Endothelial cell of umbilical vein (primary cell): ENCODE data around the gene SPATS2L.

Experiments
- EZH2 ChIP-seq: IDR thresholded peaks from 2 replicates; pipeline ENCODE4 v1.6.1; 2012; ENCODE audit warnings: borderline replicate concordance, low read depth, mild to moderate bottlenecking, moderate library complexity, low read length, inconsistent platforms; ENCODE audit not compliant: severe bottlenecking
- FOS ChIP-seq: IDR thresholded peaks from 2 replicates; pipeline ENCODE4 v1.6.1; 2011; ENCODE audit warnings: mild to moderate bottlenecking, low read length, moderate library complexity, borderline replicate concordance; ENCODE audit not compliant: insufficient read depth
- GATA2 ChIP-seq: IDR thresholded peaks from 2 replicates; pipeline ENCODE4 v1.7.0; 2011; ENCODE audit warnings: low read depth, mild to moderate bottlenecking, moderate library complexity, mixed read lengths, low read length; ENCODE audit not compliant: insufficient read length, insufficient read depth
- JUN ChIP-seq: IDR thresholded peaks from 2 replicates; pipeline ENCODE4 v1.6.1; 2011; ENCODE audit warnings: borderline replicate concordance, low read depth; ENCODE audit not compliant: insufficient read length, insufficient read depth
- MAX ChIP-seq: IDR thresholded peaks from 2 replicates; pipeline ENCODE4 v1.6.1; 2011; ENCODE audit not compliant: insufficient read depth, insufficient read length
- MYC ChIP-seq: IDR thresholded peaks from one replicate; pipeline ENCODE4 v1.6.1; 2011; ENCODE audit warnings: mild to moderate bottlenecking, low read depth, low read length
- POLR2A ChIP-seq: IDR thresholded peaks from 2 replicates; pipeline ENCODE4 v1.6.1; 2012; ENCODE audit warnings: low read depth, mild to moderate bottlenecking, control low read depth, low read length
- POLR2AphosphoS5 ChIP-seq: IDR thresholded peaks from 2 replicates; pipeline ENCODE4 v1.6.1; 2012; ENCODE audit warnings: low read depth, mild to moderate bottlenecking, control low read depth, low read length, moderate library complexity; ENCODE audit not compliant: insufficient read depth
- TF ChIP-seq, protein P1 (sequence below), 2 donors: IDR thresholded peaks; 1 replicate in 1 of 2; 2 replicates in 1 of 2; pipeline ENCODE4 v1.5.1; 2011; ENCODE audit warnings: low read length in 2 of 2, mild to moderate bottlenecking in 2 of 2, moderate library complexity in 2 of 2, control low read depth in 1 of 2, inconsistent platforms in 1 of 2, low read depth in 1 of 2; ENCODE audit not compliant: insufficient read depth in 1 of 2; ENCODE audit errors: extremely low read depth in 1 of 2

GRCh38 chr2:200406379-200406778 is 99.9 kb downstream of the SPATS2L start:
- TF ChIP-seq POLR2A (no peak), POLR2AphosphoS5 (no peak), FOS (peak; percentile 4), EZH2 (no peak), JUN (no peak), MYC (no peak), MAX (no peak), GATA2 (no peak)
- TF ChIP-seq, protein P1, sequence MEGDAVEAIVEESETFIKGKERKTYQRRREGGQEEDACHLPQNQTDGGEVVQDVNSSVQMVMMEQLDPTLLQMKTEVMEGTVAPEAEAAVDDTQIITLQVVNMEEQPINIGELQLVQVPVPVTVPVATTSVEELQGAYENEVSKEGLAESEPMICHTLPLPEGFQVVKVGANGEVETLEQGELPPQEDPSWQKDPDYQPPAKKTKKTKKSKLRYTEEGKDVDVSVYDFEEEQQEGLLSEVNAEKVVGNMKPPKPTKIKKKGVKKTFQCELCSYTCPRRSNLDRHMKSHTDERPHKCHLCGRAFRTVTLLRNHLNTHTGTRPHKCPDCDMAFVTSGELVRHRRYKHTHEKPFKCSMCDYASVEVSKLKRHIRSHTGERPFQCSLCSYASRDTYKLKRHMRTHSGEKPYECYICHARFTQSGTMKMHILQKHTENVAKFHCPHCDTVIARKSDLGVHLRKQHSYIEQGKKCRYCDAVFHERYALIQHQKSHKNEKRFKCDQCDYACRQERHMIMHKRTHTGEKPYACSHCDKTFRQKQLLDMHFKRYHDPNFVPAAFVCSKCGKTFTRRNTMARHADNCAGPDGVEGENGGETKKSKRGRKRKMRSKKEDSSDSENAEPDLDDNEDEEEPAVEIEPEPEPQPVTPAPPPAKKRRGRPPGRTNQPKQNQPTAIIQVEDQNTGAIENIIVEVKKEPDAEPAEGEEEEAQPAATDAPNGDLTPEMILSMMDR (IDR thresholded peaks at IDR 0.05; ENCODE audit: extremely low read depth in 1 of 2, insufficient read depth in 1 of 2, low read depth in 1 of 2, low read length in 2 of 2) = no peak
